Keratinocyte (primary cell): Measurements from ENCODE around the gene GAREM1.

Source experiments
- EZH2 ChIP-seq: IDR thresholded peaks from one replicate; pipeline ENCODE4 v1.6.1; 2012; ENCODE audit warnings: inconsistent platforms, mild to moderate bottlenecking, low read length, moderate library complexity
- TF ChIP-seq, protein P1 (sequence below), 3 experiments: IDR thresholded peaks in 1 of 3; conservative IDR thresholded peaks in 1 of 3; optimal IDR thresholded peaks in 1 of 3; 2 replicates in 2 of 3; 3 replicates in 1 of 3; pipeline versions ENCODE3 to v1.5.1; 2011; ENCODE audit warnings: low read length in 3 of 3, mild to moderate bottlenecking in 3 of 3, moderate library complexity in 2 of 3, control low read depth in 1 of 3, inconsistent platforms in 1 of 3; ENCODE audit not compliant: insufficient read depth in 2 of 3; ENCODE audit errors: extremely low read depth in 1 of 3

DNA sequence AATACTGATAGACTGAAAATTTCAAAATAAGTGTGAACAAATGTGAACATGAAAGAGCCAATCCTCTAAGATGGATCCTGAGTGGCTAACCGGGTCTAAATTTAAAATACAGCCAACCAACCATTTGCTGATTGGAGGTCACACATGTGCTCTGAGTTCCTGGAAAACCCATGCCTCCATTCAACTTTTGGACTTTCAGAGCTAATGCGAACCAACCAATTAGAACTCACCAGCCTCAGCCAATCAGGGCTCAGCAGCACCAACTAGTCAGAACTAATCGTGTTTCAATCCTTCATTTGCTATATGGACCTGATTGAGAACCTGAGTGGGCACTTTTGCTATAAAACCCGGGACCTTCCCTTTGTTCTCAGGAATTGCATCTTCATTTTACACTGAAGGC is 169.3 kb downstream of the GAREM1 start:
- TF ChIP-seq, protein P1, sequence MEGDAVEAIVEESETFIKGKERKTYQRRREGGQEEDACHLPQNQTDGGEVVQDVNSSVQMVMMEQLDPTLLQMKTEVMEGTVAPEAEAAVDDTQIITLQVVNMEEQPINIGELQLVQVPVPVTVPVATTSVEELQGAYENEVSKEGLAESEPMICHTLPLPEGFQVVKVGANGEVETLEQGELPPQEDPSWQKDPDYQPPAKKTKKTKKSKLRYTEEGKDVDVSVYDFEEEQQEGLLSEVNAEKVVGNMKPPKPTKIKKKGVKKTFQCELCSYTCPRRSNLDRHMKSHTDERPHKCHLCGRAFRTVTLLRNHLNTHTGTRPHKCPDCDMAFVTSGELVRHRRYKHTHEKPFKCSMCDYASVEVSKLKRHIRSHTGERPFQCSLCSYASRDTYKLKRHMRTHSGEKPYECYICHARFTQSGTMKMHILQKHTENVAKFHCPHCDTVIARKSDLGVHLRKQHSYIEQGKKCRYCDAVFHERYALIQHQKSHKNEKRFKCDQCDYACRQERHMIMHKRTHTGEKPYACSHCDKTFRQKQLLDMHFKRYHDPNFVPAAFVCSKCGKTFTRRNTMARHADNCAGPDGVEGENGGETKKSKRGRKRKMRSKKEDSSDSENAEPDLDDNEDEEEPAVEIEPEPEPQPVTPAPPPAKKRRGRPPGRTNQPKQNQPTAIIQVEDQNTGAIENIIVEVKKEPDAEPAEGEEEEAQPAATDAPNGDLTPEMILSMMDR (optimal IDR thresholded peaks at IDR 0.05 in 1 of 3, IDR thresholded peaks at IDR 0.05 in 1 of 3, conservative IDR thresholded peaks at IDR 0.05 in 1 of 3; ENCODE audit: extremely low read depth in 1 of 3, insufficient read depth in 2 of 3, low read length in 3 of 3) = no peak
- no peak for TF ChIP-seq EZH2
